Endothelial cell of umbilical vein (primary cell): ENCODE results near the gene DAB2IP. TPM values are rescaled to one million over a fixed set of nuclear protein-coding genes. Genes with fewer than 3 reads are reported as not detected.

Experiments used
- BruUV-seq: library from RNA; stranded (reverse); fragments of 400-500 nt; replicated peaks from 2 replicates; lab custom pipeline; 2021; lab: Mats Ljungman, UMichigan
- CTCF ChIA-PET: fragments of 300-600, 350-600 bp; sonication (Branson Sonifier 250); formaldehyde crosslinking; loops from one replicate; lab custom pipeline; 2021; ENCODE audit warnings: antibody characterized with exemption, inconsistent platforms; lab: Charles Lee
- POLR2A ChIA-PET: fragments of 300-600, 350-600 bp; sonication (Branson Sonifier 250); formaldehyde crosslinking; loops from one replicate; lab custom pipeline; 2021; ENCODE audit warnings: antibody characterized with exemption, inconsistent platforms; lab: Charles Lee
- DNase-seq: peaks from one replicate; pipeline ENCODE4 v3.0.0-alpha.2; 2011; ENCODE audit warnings: low read depth, low spot score
- FAIRE-seq: peaks from 2 replicates; lab custom pipeline; 2011; peaks lifted over from hg19 to GRCh38; lab: Jason Lieb, UNC
- H2AFZ ChIP-seq: 2 replicates; pipeline ENCODE4 v1.6.0; 2012; ENCODE audit warnings: low read depth, low read length, control low read depth, inconsistent platforms
- H3K27ac ChIP-seq: 2 replicates; pipeline ENCODE4 v1.5.1; 2011; ENCODE audit warnings: low read depth, mild to moderate bottlenecking, control low read depth, low read length, moderate library complexity; ENCODE audit not compliant: insufficient read depth
- H3K27me3 ChIP-seq, 2 experiments: 2 replicates each; pipeline versions ENCODE4 v1.6.0 to v1.6.1; 2011; ENCODE audit warnings: low read length in 2 of 2, mixed read lengths in 1 of 2; ENCODE audit not compliant: control insufficient read depth in 2 of 2, insufficient read depth in 2 of 2
- H3K36me3 ChIP-seq, 2 experiments: 2 replicates in 1 of 2; 3 replicates in 1 of 2; pipeline ENCODE4 v1.5.1; 2011; ENCODE audit warnings: low read length in 2 of 2, mild to moderate bottlenecking in 1 of 2, moderate library complexity in 1 of 2; ENCODE audit not compliant: control insufficient read depth in 2 of 2, insufficient read depth in 2 of 2; ENCODE audit errors: extremely low read depth in 1 of 2
- H3K4me1 ChIP-seq: 3 replicates; pipeline ENCODE4 v1.5.1; 2011; ENCODE audit warnings: mild to moderate bottlenecking, low read length; ENCODE audit not compliant: control insufficient read depth, insufficient read depth; ENCODE audit errors: extremely low read depth
- H3K4me2 ChIP-seq: 2 replicates; pipeline ENCODE4 v1.6.1; 2011; ENCODE audit warnings: low read length, control low read depth, mixed read lengths; ENCODE audit not compliant: insufficient read depth
- H3K4me3 ChIP-seq, 3 experiments: fragments of 200-600 bp in 1 of 3; sonication (generic), shearing (Covaris generic) in 1 of 3; replicated peaks in 1 of 3; 2 replicates each; pipeline ENCODE4 v1.5.1; 2011 to 2016; ENCODE audit warnings: control low read depth in 3 of 3, low read length in 3 of 3, mild to moderate bottlenecking in 2 of 3, inconsistent platforms in 1 of 3, low read depth in 1 of 3, moderate library complexity in 1 of 3; ENCODE audit not compliant: insufficient read depth in 1 of 3
- H3K79me2 ChIP-seq: 2 replicates; pipeline ENCODE4 v1.6.0; 2012; ENCODE audit warnings: low read length, inconsistent platforms; ENCODE audit not compliant: control insufficient read depth, insufficient read depth
- H3K9ac ChIP-seq: replicated peaks from 2 replicates; pipeline ENCODE3; 2011; ENCODE audit warnings: low read length, control low read depth; ENCODE audit not compliant: insufficient read depth; ENCODE audit errors: extremely low read depth
- H3K9me1 ChIP-seq: replicated peaks from 3 replicates; pipeline ENCODE4 v1.6.0; 2011; ENCODE audit warnings: mild to moderate bottlenecking, low read length; ENCODE audit not compliant: control insufficient read depth, insufficient read depth; ENCODE audit errors: extremely low read depth
- H3K9me3 ChIP-seq: replicated peaks from 2 replicates; pipeline ENCODE4 v1.5.1; 2012; ENCODE audit warnings: low read length, inconsistent platforms; ENCODE audit not compliant: control insufficient read depth, insufficient read depth
- H4K20me1 ChIP-seq: replicated peaks from 2 replicates; pipeline ENCODE3; 2011; ENCODE audit warnings: mild to moderate bottlenecking, low read length; ENCODE audit not compliant: control insufficient read depth, insufficient read depth; ENCODE audit errors: extremely low read depth
- EZH2 ChIP-seq: IDR thresholded peaks from 2 replicates; pipeline ENCODE4 v1.6.1; 2012; ENCODE audit warnings: borderline replicate concordance, low read depth, mild to moderate bottlenecking, moderate library complexity, low read length, inconsistent platforms; ENCODE audit not compliant: severe bottlenecking
- FOS ChIP-seq: IDR thresholded peaks from 2 replicates; pipeline ENCODE4 v1.6.1; 2011; ENCODE audit warnings: mild to moderate bottlenecking, low read length, moderate library complexity, borderline replicate concordance; ENCODE audit not compliant: insufficient read depth
- GATA2 ChIP-seq: IDR thresholded peaks from 2 replicates; pipeline ENCODE4 v1.7.0; 2011; ENCODE audit warnings: low read depth, mild to moderate bottlenecking, moderate library complexity, mixed read lengths, low read length; ENCODE audit not compliant: insufficient read length, insufficient read depth
- JUN ChIP-seq: IDR thresholded peaks from 2 replicates; pipeline ENCODE4 v1.6.1; 2011; ENCODE audit warnings: borderline replicate concordance, low read depth; ENCODE audit not compliant: insufficient read length, insufficient read depth
- MYC ChIP-seq: IDR thresholded peaks from one replicate; pipeline ENCODE4 v1.6.1; 2011; ENCODE audit warnings: mild to moderate bottlenecking, low read depth, low read length
- POLR2A ChIP-seq: IDR thresholded peaks from 2 replicates; pipeline ENCODE4 v1.6.1; 2012; ENCODE audit warnings: low read depth, mild to moderate bottlenecking, control low read depth, low read length
- POLR2AphosphoS5 ChIP-seq: IDR thresholded peaks from 2 replicates; pipeline ENCODE4 v1.6.1; 2012; ENCODE audit warnings: low read depth, mild to moderate bottlenecking, control low read depth, low read length, moderate library complexity; ENCODE audit not compliant: insufficient read depth
- dilution Hi-C: fragments of 300-500 bp; cut with MboI; formaldehyde crosslinking; loops from one replicate; pipeline ENCODE4 v1.15.0; 2019; ENCODE audit warnings: low sequenced_read_pairs; ENCODE audit not compliant: extremely low pct_ligation_motif_present
- intact Hi-C: fragments of 100-400 bp; cut with micrococcal nuclease; formaldehyde crosslinking; loops from one replicate; pipeline ENCODE4 v1.10.0; 2022
- polyA plus RNA-seq, 4 experiments: library from polyadenylated mRNA; depleted of rRNA in 3 of 4; stranded (reverse) in 3 of 4; unstranded in 1 of 4; fragments of >200 nt; gene quantifications; 2 replicates each; pipeline versions ENCODE4 v1.2.1 to v1.2.3, GENCODE V29; 2011 to 2012; ENCODE audit warnings: missing spikeins in 1 of 4
- total RNA-seq: library from RNA; stranded (reverse); gene quantifications from 2 replicates; pipeline ENCODE4 v1.2.3, GENCODE V29; 2021
- TF ChIP-seq, protein P1 (sequence below): IDR thresholded peaks from 2 replicates; pipeline ENCODE4 v1.6.1; 2011; ENCODE audit not compliant: insufficient read depth, insufficient read length
- TF ChIP-seq, protein P2 (sequence below), 2 donors: IDR thresholded peaks; 1 replicate in 1 of 2; 2 replicates in 1 of 2; pipeline ENCODE4 v1.5.1; 2011; ENCODE audit warnings: low read length in 2 of 2, mild to moderate bottlenecking in 2 of 2, moderate library complexity in 2 of 2, control low read depth in 1 of 2, inconsistent platforms in 1 of 2, low read depth in 1 of 2; ENCODE audit not compliant: insufficient read depth in 1 of 2; ENCODE audit errors: extremely low read depth in 1 of 2

Gene DAB2IP
- total and polyA plus RNA-seq, 2 donors (not counting 3 experiments of a cell fraction or from before 2014, with no cell fraction given) = 29.2 to 53.6 TPM

DNA sequence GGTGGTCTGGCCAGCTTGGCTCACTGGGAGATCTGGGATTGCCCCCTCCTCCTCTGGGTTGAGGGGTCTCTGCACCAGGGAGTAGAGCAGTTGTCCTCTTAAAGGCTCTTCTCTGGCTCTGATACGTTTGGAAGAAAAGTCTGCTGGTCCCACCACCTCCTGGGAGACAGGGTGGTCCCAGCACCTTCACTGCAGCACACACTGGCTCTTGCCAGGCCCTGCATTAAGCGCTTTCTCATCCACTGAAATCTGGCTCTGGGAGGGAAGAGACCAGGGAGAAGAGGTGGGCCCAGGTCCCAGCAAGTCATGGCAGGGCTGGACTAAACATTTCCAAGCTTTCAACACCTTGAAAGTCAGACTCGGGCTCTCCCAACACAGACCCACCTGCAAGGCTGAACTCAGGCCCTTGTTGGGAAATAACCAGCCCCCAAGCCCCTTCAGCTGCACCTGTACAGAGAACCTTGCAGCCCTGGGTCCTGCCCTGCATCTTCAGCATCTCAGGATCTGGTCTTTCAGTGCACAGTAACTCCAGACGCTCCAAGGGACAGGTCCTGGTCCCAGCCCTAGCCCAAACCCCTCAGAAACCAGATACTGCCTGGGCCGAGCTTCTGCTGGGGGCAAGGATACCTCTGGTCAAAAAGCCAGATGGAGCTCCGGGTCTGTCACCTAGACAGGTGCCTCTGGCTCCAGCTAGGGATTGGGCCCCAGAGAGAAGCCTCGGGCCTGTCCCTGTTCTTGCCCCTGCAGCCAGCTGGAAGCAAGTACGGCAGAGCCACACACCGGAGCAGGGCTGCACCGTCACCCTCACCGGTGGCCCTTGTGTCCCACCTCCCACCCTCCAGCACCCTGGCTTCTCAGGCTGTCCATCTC is 134.5 kb downstream of the DAB2IP start:
- Histone ChIP-seq H3K27ac (no peak overlapping the region), H3K4me2 (no peak overlapping the region), H3K9ac (no peak overlapping the region), H3K79me2 (no peaks in the 10 kb centered on the region), H3K4me1 (no peaks in the 10 kb centered on the region), H3K4me3 (no peak overlapping the region), H3K9me1 (no peaks in the 10 kb centered on the region), H3K36me3 (peaks cover 0 to 34% of the 10 kb centered on the region in 2 experiments), H2AFZ (no peak overlapping the region), H3K9me3 (no peaks in the 10 kb centered on the region), H4K20me1 (no peaks in the 10 kb centered on the region), H3K27me3 (no peaks in the 10 kb centered on the region)
- dilution Hi-C loops = no loop called here
- FAIRE-seq = no peak
- ChIA-PET POLR2A (no interaction called here), CTCF (interaction anchor here (1.2 kb wide), 1 partner anchor 20 kb away, joined by 3 read pairs; no protein-coding TSS in a partner anchor)
- TF ChIP-seq MYC (no peak), FOS (no peak), GATA2 (no peak), EZH2 (no peak), JUN (no peak), POLR2A (no peak), POLR2AphosphoS5 (no peak)
- TF ChIP-seq, protein P1, sequence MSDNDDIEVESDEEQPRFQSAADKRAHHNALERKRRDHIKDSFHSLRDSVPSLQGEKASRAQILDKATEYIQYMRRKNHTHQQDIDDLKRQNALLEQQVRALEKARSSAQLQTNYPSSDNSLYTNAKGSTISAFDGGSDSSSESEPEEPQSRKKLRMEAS = no peak
- TF ChIP-seq, protein P2, sequence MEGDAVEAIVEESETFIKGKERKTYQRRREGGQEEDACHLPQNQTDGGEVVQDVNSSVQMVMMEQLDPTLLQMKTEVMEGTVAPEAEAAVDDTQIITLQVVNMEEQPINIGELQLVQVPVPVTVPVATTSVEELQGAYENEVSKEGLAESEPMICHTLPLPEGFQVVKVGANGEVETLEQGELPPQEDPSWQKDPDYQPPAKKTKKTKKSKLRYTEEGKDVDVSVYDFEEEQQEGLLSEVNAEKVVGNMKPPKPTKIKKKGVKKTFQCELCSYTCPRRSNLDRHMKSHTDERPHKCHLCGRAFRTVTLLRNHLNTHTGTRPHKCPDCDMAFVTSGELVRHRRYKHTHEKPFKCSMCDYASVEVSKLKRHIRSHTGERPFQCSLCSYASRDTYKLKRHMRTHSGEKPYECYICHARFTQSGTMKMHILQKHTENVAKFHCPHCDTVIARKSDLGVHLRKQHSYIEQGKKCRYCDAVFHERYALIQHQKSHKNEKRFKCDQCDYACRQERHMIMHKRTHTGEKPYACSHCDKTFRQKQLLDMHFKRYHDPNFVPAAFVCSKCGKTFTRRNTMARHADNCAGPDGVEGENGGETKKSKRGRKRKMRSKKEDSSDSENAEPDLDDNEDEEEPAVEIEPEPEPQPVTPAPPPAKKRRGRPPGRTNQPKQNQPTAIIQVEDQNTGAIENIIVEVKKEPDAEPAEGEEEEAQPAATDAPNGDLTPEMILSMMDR (IDR thresholded peaks at IDR 0.05; ENCODE audit: extremely low read depth in 1 of 2, insufficient read depth in 1 of 2, low read depth in 1 of 2, low read length in 2 of 2) = no peak
- BruUV-seq = no TSS peak
- no peak for DNase-seq
- intact Hi-C loops = no loop called here
